PFSK-1 (cell line): Measurements from ENCODE around the gene ATP6V0E2.

ENCODE experiments used
- FOXP2 ChIP-seq: optimal IDR thresholded peaks from 2 replicates; pipeline ENCODE3; 2011; ENCODE audit warnings: borderline replicate concordance, control low read depth, inconsistent platforms; ENCODE audit not compliant: insufficient read depth; ENCODE audit errors: extremely low read length, extremely low read depth
- POLR2AphosphoS5 ChIP-seq: IDR thresholded peaks from 2 replicates; pipeline ENCODE4 v1.6.1; 2012; ENCODE audit warnings: low read depth, mild to moderate bottlenecking, control low read depth, low read length, moderate library complexity
- SIN3A ChIP-seq: IDR thresholded peaks from 2 replicates; pipeline ENCODE4 v1.6.1; 2012; ENCODE audit warnings: mild to moderate bottlenecking, low read length, moderate library complexity, borderline replicate concordance; ENCODE audit not compliant: insufficient read depth
- TAF1 ChIP-seq: IDR thresholded peaks from 2 replicates; pipeline ENCODE4 v1.6.1; 2012; ENCODE audit warnings: low read length, control low read depth, borderline replicate concordance; ENCODE audit not compliant: insufficient read depth
- TF ChIP-seq, protein P1 (sequence below), 2 experiments: IDR thresholded peaks; 2 replicates each; pipeline versions ENCODE4 v1.6.1 to v1.8.0; 2011 to 2012; ENCODE audit warnings: low read depth in 2 of 2, low read length in 2 of 2, control low read depth in 1 of 2, inconsistent platforms in 1 of 2, mild to moderate bottlenecking in 1 of 2, moderate library complexity in 1 of 2; ENCODE audit not compliant: insufficient read depth in 1 of 2

The ATP6V0E2 gene

DNA sequence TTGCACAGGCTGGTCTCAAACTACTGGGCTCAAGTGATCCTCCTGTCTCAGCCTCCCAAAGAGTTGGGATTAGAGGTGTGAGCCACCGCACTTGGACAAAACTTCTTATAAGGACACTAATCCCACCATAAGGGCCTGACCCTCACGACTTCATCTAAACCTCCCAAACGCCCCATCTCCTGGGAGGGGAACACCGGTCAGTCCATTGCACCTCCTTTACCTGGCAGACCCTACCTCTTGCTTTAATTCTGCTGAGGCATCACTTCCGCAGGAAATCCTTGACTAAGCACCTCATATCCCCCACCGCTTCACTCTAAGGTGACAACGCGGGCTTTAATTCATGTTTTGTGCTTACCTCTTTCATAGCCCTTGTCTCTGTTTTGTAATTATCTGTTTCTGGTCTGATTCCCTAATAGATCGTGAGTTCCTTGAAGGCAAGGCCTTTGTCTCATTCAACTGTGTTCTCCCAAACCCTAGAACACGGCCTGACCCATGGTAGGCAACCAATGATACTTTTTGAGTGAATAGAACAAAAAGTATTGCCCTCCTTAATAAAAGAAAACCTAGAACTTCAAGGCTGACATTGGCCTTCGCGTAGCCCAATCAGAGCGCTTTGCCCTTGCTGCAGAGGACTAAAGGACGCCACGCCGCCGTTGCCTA lies 36.1 kb upstream of the ATP6V0E2 start:
- TF ChIP-seq TAF1: no peak
- no peak for TF ChIP-seq POLR2AphosphoS5
- TF ChIP-seq, protein P1, sequence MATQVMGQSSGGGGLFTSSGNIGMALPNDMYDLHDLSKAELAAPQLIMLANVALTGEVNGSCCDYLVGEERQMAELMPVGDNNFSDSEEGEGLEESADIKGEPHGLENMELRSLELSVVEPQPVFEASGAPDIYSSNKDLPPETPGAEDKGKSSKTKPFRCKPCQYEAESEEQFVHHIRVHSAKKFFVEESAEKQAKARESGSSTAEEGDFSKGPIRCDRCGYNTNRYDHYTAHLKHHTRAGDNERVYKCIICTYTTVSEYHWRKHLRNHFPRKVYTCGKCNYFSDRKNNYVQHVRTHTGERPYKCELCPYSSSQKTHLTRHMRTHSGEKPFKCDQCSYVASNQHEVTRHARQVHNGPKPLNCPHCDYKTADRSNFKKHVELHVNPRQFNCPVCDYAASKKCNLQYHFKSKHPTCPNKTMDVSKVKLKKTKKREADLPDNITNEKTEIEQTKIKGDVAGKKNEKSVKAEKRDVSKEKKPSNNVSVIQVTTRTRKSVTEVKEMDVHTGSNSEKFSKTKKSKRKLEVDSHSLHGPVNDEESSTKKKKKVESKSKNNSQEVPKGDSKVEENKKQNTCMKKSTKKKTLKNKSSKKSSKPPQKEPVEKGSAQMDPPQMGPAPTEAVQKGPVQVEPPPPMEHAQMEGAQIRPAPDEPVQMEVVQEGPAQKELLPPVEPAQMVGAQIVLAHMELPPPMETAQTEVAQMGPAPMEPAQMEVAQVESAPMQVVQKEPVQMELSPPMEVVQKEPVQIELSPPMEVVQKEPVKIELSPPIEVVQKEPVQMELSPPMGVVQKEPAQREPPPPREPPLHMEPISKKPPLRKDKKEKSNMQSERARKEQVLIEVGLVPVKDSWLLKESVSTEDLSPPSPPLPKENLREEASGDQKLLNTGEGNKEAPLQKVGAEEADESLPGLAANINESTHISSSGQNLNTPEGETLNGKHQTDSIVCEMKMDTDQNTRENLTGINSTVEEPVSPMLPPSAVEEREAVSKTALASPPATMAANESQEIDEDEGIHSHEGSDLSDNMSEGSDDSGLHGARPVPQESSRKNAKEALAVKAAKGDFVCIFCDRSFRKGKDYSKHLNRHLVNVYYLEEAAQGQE (IDR thresholded peaks at IDR 0.05; ENCODE audit: insufficient read depth in 1 of 2, low read depth in 2 of 2, low read length in 2 of 2): no peak
- no peak for TF ChIP-seq FOXP2
- TF ChIP-seq SIN3A: no peak

DNA sequence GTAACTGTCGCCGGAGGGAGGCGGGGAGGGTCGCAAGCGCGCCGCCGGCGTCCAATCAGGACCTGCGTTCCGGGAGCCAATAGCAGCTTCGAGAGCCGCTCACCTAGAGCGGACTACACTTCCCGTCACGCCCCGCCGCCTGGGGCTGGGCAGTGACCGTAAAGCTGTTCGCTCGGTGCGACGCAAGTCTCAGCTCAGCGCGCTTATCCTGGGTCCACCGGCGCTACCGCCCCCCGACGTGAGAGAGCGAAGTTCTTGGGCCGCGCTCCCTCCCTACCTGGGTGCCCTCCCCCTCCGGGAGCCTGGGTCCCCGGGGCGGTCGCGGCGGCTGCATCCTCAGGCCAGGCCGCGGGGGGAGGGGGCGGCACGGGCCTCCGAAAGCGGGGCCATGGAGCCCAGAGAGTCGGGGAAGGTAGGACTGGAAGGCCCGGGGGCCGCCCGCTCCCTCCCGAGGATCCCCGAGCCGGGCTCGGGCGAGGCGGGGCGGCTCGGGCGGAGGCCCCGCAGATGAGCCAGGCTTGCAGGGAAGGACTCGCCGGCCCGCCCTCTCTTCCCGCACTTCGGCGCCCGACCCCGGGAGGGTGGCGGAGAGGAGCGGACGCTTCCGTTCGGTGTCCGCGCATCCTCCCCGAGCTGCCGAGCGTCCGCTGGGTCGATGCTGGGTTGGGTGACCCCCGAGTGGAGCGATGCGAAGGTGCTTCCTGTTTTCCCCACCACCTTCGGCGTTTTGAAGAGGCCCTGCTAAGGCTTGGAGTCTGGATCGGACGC lies 35.4 kb upstream of the ATP6V0E2 start, which contains the start of gene ZNF862:
Gene ZNF862, plus strand, starts transcription at position 152 of the 768 bp plus-strand sequence. Its CDS starts 237 bp downstream, at position 389.
- TF ChIP-seq FOXP2: peak; percentile 80
- TF ChIP-seq TAF1: 0 out of 2 replicates have a peak, but pooled peaks have one; percentile 47
- no peak for TF ChIP-seq SIN3A
- TF ChIP-seq POLR2AphosphoS5: no peak

DNA sequence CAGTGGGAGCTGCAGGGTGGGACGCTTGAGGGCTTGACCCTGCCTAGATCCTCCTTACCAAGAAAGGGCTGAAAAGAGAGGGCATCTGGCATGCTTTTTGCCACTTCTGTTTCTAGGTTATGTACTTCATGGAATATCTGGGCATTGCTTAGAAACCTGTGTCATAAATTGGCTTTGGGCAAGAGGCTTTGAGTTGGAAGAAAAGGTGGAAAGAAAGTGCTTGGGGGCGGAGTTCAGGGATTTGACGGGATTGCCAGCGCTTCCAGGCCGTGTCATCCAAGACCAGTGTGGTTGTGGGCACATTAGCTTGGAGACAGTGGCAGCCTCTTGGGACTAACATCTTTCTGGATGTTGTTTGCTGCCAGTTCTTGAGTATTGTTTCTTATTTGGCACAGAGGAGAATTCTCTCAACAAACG lies 34.8 kb upstream of the ATP6V0E2 start:
- TF ChIP-seq, protein P1 (IDR thresholded peaks at IDR 0.05; ENCODE audit: insufficient read depth in 1 of 2, low read depth in 2 of 2, low read length in 2 of 2): no peak
- no peak for TF ChIP-seq POLR2AphosphoS5
- no peak for TF ChIP-seq TAF1
- TF ChIP-seq SIN3A: no peak
- TF ChIP-seq FOXP2: no peak

DNA sequence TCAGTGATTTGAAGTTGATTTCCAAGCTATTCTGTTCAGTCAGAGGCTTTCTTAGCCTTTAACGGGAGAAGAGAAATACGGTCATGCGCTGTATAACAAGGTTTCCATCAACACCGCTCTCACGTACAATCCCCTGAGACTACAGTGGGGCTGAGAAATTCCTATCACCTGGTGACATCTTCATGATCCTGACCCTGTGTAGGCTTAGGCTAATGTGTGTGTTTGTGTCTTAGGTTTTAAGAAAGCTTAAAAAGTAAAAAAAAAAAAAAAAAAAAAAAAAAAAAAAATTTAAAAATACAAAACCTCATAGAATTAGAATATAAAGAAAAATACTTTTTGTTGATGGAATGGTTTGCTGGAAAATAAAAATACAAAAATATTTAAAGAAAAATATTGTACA lies 33.8 kb upstream of the ATP6V0E2 start:
- TF ChIP-seq TAF1: no peak
- TF ChIP-seq POLR2AphosphoS5: no peak
- no peak for TF ChIP-seq SIN3A
- TF ChIP-seq, protein P1 (IDR thresholded peaks at IDR 0.05; ENCODE audit: insufficient read depth in 1 of 2, low read depth in 2 of 2, low read length in 2 of 2): no peak
- no peak for TF ChIP-seq FOXP2

DNA sequence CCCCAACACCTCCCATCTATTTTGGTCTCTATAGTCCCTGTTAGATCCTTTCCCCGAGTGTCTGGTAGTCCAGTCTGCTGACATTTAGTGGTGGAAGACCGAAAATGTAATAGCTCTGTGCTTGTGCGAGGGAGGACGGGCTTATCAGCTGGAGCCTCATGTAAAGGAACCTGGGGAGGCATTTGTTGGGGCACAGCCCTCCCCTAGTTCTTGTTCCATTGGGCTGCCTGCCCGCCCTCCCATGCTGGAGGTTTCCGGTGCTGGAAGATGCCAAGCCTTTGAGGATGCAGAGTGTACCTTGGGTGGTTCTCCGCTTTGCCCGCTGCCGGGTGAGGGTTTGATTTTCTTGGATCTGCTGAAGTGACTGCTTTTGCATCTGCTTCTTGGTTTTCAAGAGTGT lies 30.2 kb upstream of the ATP6V0E2 start:
- no peak for TF ChIP-seq TAF1
- no peak for TF ChIP-seq SIN3A
- TF ChIP-seq, protein P1 (IDR thresholded peaks at IDR 0.05; ENCODE audit: insufficient read depth in 1 of 2, low read depth in 2 of 2, low read length in 2 of 2): no peak
- TF ChIP-seq POLR2AphosphoS5: no peak
- TF ChIP-seq FOXP2: no peak
